ENCODE data around the gene MYBPC3. TPM values are rescaled to one million over a fixed set of nuclear protein-coding genes. Genes with fewer than 3 reads are reported as not detected.

Gene MYBPC3
- not detected in 3 replicates for total RNA-seq
- long read RNA-seq = 0 reads

- no peak within 1 kb of the TSS for H3K27ac Mint-ChIP-seq (ENCODE audit: unreplicated experiment)
- no peak for TF ChIP-seq CTCF (IDR thresholded peaks at IDR 0.05)
- H3K27me3 Mint-ChIP-seq (ENCODE audit: low read depth) = no peaks in the 10 kb centered on the region
- no peak for DNase-seq (ENCODE audit: low spot score)
- H3K36me3 Mint-ChIP-seq (ENCODE audit: low read depth) = no peaks in the 10 kb centered on the region
- H3K4me1 Mint-ChIP-seq (ENCODE audit: low read depth) = peaks cover 6% of the 10 kb centered on the region
- H3K9me3 Mint-ChIP-seq (ENCODE audit: low read depth) = no peaks in the 10 kb centered on the region
- no peak within 1 kb of the TSS for H3K4me3 Mint-ChIP-seq (ENCODE audit: unreplicated experiment)
Measured at GRCh38 chr11:47352556-47352955, at the start of gene MYBPC3. Gene MYBPC3 (minus strand): TSS chr11:47352702. CDS start chr11:47352647, 55 bp downstream.

DNA sequence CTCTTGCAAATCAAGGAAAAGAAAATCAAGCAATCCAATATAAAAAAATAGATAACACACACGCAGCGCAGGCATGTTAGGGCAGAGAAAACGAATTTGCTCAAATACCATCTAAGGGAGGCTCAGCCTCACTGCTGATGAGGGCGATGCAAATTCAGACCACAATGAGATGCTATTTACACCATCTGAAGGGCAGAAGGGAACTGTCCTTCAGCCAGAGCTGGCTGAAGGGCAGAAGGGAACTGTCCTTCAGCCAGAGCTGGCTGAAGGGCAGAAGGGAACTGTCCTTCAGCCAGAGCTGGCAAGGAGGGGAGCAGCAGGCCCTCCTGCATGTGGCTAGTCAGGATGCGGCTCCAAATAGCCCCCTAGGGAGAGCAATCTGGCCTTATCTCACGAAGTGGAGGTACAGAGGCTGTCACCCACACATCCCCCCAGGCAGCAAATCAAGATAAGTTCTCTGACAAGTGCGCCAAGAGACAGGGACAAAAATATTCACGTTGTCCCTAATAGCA is 48.3 kb upstream of the MYBPC3 start:
- Mint-ChIP-seq H3K27me3 (ENCODE audit: low read depth) (no peaks in the 10 kb centered on the region), H3K4me1 (ENCODE audit: low read depth) (peaks cover 9% of the 10 kb centered on the region), H3K27ac (ENCODE audit: unreplicated experiment) (peak overlapping the region; percentile 83), H3K4me3 (ENCODE audit: unreplicated experiment) (peak overlapping the region; percentile 54), H3K36me3 (ENCODE audit: low read depth) (no peaks in the 10 kb centered on the region), H3K9me3 (ENCODE audit: low read depth) (no peaks in the 10 kb centered on the region)
- TF ChIP-seq CTCF (IDR thresholded peaks at IDR 0.05) = no peak
- no peak for DNase-seq (ENCODE audit: low spot score)

GRCh38 chr11:47399860-47400767 is 47.6 kb upstream of the MYBPC3 start:
- Mint-ChIP-seq H3K4me3 (ENCODE audit: unreplicated experiment) (peak overlapping the region; percentile 55), H3K36me3 (ENCODE audit: low read depth) (no peaks in the 10 kb centered on the region), H3K4me1 (ENCODE audit: low read depth) (peaks cover 9% of the 10 kb centered on the region), H3K27ac (ENCODE audit: unreplicated experiment) (peak overlapping the region; percentile 83), H3K27me3 (ENCODE audit: low read depth) (no peaks in the 10 kb centered on the region), H3K9me3 (ENCODE audit: low read depth) (no peaks in the 10 kb centered on the region)
- DNase-seq (ENCODE audit: low spot score) = no peak
- no peak for TF ChIP-seq CTCF (IDR thresholded peaks at IDR 0.05)

GRCh38 chr11:47398551-47398950 is 46.0 kb upstream of the MYBPC3 start:
- H3K4me1 Mint-ChIP-seq (ENCODE audit: low read depth) = peaks cover 9% of the 10 kb centered on the region
- H3K36me3 Mint-ChIP-seq (ENCODE audit: low read depth) = no peaks in the 10 kb centered on the region
- H3K27ac Mint-ChIP-seq (ENCODE audit: unreplicated experiment) = no peak overlapping the region
- H3K27me3 Mint-ChIP-seq (ENCODE audit: low read depth) = no peaks in the 10 kb centered on the region
- no peaks in the 10 kb centered on the region for H3K9me3 Mint-ChIP-seq (ENCODE audit: low read depth)
- no peak for DNase-seq (ENCODE audit: low spot score)
- TF ChIP-seq CTCF (IDR thresholded peaks at IDR 0.05) = no peak
- H3K4me3 Mint-ChIP-seq (ENCODE audit: unreplicated experiment) = no peak overlapping the region

DNA sequence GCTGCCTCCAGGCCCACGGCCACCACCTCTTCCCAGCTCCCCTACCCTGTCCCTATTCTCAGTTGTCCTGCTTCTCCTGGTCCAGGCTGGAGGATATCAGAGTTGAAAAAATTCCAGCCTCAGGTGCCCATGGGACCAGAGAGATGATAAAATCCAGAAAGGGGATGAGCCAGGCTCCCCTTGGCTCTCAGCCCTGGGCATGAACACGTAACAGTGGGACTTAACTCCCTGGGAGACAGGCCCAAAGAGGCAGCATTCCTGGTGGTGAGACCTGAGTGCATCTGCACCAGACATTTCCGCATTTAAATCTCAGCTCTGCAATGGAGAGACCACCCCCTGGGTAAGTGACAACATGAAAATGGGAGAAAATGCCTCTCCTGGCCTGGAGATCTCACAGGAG is 45.5 kb upstream of the MYBPC3 start:
- no peak overlapping the region for H3K27ac Mint-ChIP-seq (ENCODE audit: unreplicated experiment)
- no peak for DNase-seq (ENCODE audit: low spot score)
- no peaks in the 10 kb centered on the region for H3K27me3 Mint-ChIP-seq (ENCODE audit: low read depth)
- no peaks in the 10 kb centered on the region for H3K36me3 Mint-ChIP-seq (ENCODE audit: low read depth)
- peaks cover 9% of the 10 kb centered on the region for H3K4me1 Mint-ChIP-seq (ENCODE audit: low read depth)
- TF ChIP-seq CTCF (IDR thresholded peaks at IDR 0.05) = no peak
- H3K4me3 Mint-ChIP-seq (ENCODE audit: unreplicated experiment) = no peak overlapping the region
- H3K9me3 Mint-ChIP-seq (ENCODE audit: low read depth) = no peaks in the 10 kb centered on the region

All from chondrocyte (in vitro differentiated cells).